HEK293 (cell line): ENCODE data around the gene ASIP.
A peak's percentile ranks its signal among the peaks of the same experiment; 100 is the strongest.

Source experiments
- BCL11B ChIP-seq: fragments of 450-650 bp; formaldehyde crosslinking; IDR thresholded peaks from 2 replicates; pipeline ENCODE4 v1.5.1; 2016; ENCODE audit warnings: low read depth, missing biosample characterization, missing genetic modification characterization
- EGR2 ChIP-seq: fragments of 450-650 bp; formaldehyde crosslinking; IDR thresholded peaks from 2 replicates; pipeline ENCODE4 v1.5.1; 2016; ENCODE audit warnings: low read depth, missing biosample characterization, missing genetic modification characterization
- FEZF1 ChIP-seq: fragments of 450-650 bp; formaldehyde crosslinking; IDR thresholded peaks from 2 replicates; pipeline ENCODE4 v1.5.1; 2016; ENCODE audit warnings: missing biosample characterization, missing genetic modification characterization
- GLI2 ChIP-seq: fragments of 450-650 bp; formaldehyde crosslinking; IDR thresholded peaks from 2 replicates; pipeline ENCODE4; 2017; ENCODE audit warnings: missing biosample characterization, missing genetic modification characterization, low read depth, borderline replicate concordance
- GLIS2 ChIP-seq: fragments of 450-650 bp; formaldehyde crosslinking; IDR thresholded peaks from 2 replicates; pipeline ENCODE4 v1.5.1; 2016; ENCODE audit warnings: missing biosample characterization, missing genetic modification characterization
- IKZF3 ChIP-seq: fragments of 450-650 bp; IDR thresholded peaks from 2 replicates; pipeline ENCODE4 v1.5.0; 2018; ENCODE audit warnings: missing biosample characterization, mild to moderate bottlenecking, missing genetic modification characterization, moderate library complexity
- KLF16 ChIP-seq: fragments of 450-650 bp; formaldehyde crosslinking; IDR thresholded peaks from 2 replicates; pipeline ENCODE4 v1.5.1; 2017; ENCODE audit warnings: missing biosample characterization, missing genetic modification characterization
- KLF8 ChIP-seq: fragments of 450-650 bp; formaldehyde crosslinking; IDR thresholded peaks from 2 replicates; pipeline ENCODE4 v1.5.1; 2016; ENCODE audit warnings: missing biosample characterization, missing genetic modification characterization
- OSR2 ChIP-seq: fragments of 450-650 bp; formaldehyde crosslinking; IDR thresholded peaks from 2 replicates; pipeline ENCODE4 v1.5.1; 2016; ENCODE audit warnings: missing biosample characterization, missing genetic modification characterization
- SALL2 ChIP-seq: fragments of 450-650 bp; formaldehyde crosslinking; IDR thresholded peaks from 2 replicates; pipeline ENCODE4 v1.5.0; 2017; ENCODE audit warnings: missing biosample characterization, mild to moderate bottlenecking, missing genetic modification characterization, borderline replicate concordance
- SP2 ChIP-seq: fragments of 450-650 bp; formaldehyde crosslinking; IDR thresholded peaks from 2 replicates; pipeline ENCODE4 v1.5.1; 2016; ENCODE audit warnings: missing biosample characterization, missing genetic modification characterization
- SP7 ChIP-seq: fragments of 450-650 bp; formaldehyde crosslinking; IDR thresholded peaks from 2 replicates; pipeline ENCODE4 v1.5.1; 2016; ENCODE audit warnings: missing biosample characterization, missing genetic modification characterization
- ZNF114 ChIP-seq: fragments of 450-650 bp; formaldehyde crosslinking; IDR thresholded peaks from 2 replicates; pipeline ENCODE4 v1.5.0; 2017; ENCODE audit warnings: missing biosample characterization, missing genetic modification characterization
- ZNF169 ChIP-seq: fragments of 450-650 bp; formaldehyde crosslinking; IDR thresholded peaks from 2 replicates; pipeline ENCODE4 v1.5.1; 2016; ENCODE audit warnings: missing biosample characterization, missing genetic modification characterization
- ZNF211 ChIP-seq: fragments of 450-650 bp; formaldehyde crosslinking; IDR thresholded peaks from 2 replicates; pipeline ENCODE4 v1.5.1; 2016; ENCODE audit warnings: low read depth, missing biosample characterization, missing genetic modification characterization
- ZNF23 ChIP-seq: fragments of 450-650 bp; formaldehyde crosslinking; IDR thresholded peaks from 2 replicates; pipeline ENCODE4 v1.5.1; 2016; ENCODE audit warnings: missing biosample characterization, missing genetic modification characterization, borderline replicate concordance
- ZNF239 ChIP-seq: fragments of 450-650 bp; formaldehyde crosslinking; IDR thresholded peaks from 2 replicates; pipeline ENCODE4 v1.5.1; 2016; ENCODE audit warnings: missing biosample characterization, missing genetic modification characterization
- ZNF248 ChIP-seq: fragments of 450-650 bp; formaldehyde crosslinking; IDR thresholded peaks from 2 replicates; pipeline ENCODE4 v1.5.1; 2017; ENCODE audit warnings: missing biosample characterization, missing genetic modification characterization
- ZNF404 ChIP-seq: fragments of 450-650 bp; formaldehyde crosslinking; IDR thresholded peaks from 2 replicates; pipeline ENCODE4 v1.5.1; 2017; ENCODE audit warnings: missing biosample characterization, missing genetic modification characterization
- ZNF426 ChIP-seq: fragments of 450-650 bp; formaldehyde crosslinking; IDR thresholded peaks from 2 replicates; pipeline ENCODE4 v1.5.1; 2017; ENCODE audit warnings: missing biosample characterization, missing genetic modification characterization, mild to moderate bottlenecking, inconsistent platforms, moderate library complexity
- ZNF473 ChIP-seq: fragments of 450-650 bp; formaldehyde crosslinking; IDR thresholded peaks from 2 replicates; pipeline ENCODE4 v1.5.1; 2017; ENCODE audit warnings: missing biosample characterization, missing genetic modification characterization
- ZNF510 ChIP-seq: fragments of 450-650 bp; formaldehyde crosslinking; IDR thresholded peaks from 2 replicates; pipeline ENCODE4 v1.5.1; 2018; ENCODE audit warnings: mild to moderate bottlenecking, missing genetic modification characterization, missing biosample characterization; ENCODE audit not compliant: insufficient replicate concordance
- ZNF548 ChIP-seq: fragments of 450-650 bp; formaldehyde crosslinking; IDR thresholded peaks from 2 replicates; pipeline ENCODE4 v1.5.1; 2016; ENCODE audit warnings: missing biosample characterization, missing genetic modification characterization
- ZNF76 ChIP-seq: fragments of 450-650 bp; formaldehyde crosslinking; IDR thresholded peaks from 2 replicates; pipeline ENCODE4; 2016; ENCODE audit warnings: low read depth, missing biosample characterization, missing genetic modification characterization, borderline replicate concordance
- ZNF768 ChIP-seq: fragments of 450-650 bp; formaldehyde crosslinking; IDR thresholded peaks from 2 replicates; pipeline ENCODE4 v1.5.1; 2018; ENCODE audit warnings: missing biosample characterization, mild to moderate bottlenecking, missing genetic modification characterization
- TF ChIP-seq, protein P1 (sequence below): fragments of 450-650 bp; formaldehyde crosslinking; IDR thresholded peaks from 2 replicates; pipeline ENCODE4 v1.5.1; 2016; ENCODE audit warnings: missing biosample characterization, missing genetic modification characterization
- TF ChIP-seq, protein P2 (sequence below): fragments of 450-650 bp; formaldehyde crosslinking; IDR thresholded peaks from 2 replicates; pipeline ENCODE4 v1.5.1; 2016; ENCODE audit warnings: missing biosample characterization, missing genetic modification characterization
- TF ChIP-seq, protein P3 (sequence below): fragments of 450-650 bp; IDR thresholded peaks from 2 replicates; pipeline ENCODE4 v1.5.1; 2018; ENCODE audit warnings: missing biosample characterization, mild to moderate bottlenecking, missing genetic modification characterization
- TF ChIP-seq, protein P4 (sequence below): fragments of 450-650 bp; formaldehyde crosslinking; optimal IDR thresholded peaks from 2 replicates; pipeline ENCODE3; 2016; ENCODE audit warnings: missing biosample characterization, mild to moderate bottlenecking, missing genetic modification characterization
- TF ChIP-seq, protein P5 (sequence below): fragments of 450-650 bp; formaldehyde crosslinking; conservative IDR thresholded peaks from 2 replicates; pipeline ENCODE4 v1.5.1; 2016; ENCODE audit warnings: low read depth, missing biosample characterization, missing genetic modification characterization

Gene ASIP

DNA sequence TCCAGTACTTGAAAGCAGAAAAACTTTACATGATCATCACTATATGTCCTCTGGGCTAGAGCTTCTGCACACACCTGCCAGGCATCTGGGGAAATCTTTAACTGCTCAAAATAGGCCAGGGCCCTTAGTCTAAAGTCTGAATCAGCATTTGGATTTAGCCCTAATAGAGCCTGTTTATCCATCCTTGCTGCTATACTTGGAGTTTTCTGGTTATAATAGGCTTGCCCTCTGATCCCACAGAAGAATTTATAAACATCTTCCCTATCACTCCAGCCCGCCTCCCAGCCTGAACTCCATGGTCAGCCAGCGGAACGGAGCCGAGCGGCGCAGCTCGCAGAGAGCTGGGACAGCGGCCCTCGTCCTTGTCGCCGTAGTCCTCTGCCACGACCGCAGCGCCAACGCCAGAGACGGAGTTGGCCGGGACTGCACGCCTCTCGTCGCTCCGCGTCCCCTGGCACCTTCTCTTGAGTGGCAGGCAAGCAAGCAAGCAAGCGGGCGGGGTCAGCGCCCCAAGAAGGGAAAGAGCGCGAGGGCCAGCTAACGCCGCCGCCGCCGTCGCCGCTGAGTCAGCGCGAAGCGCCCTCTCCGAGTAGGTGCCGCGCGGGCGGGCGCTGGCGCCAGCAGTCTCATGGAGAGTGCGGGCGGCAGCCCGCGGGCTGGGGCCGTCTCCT is 25.4 kb upstream of the ASIP start (continued):
- TF ChIP-seq, protein P1, sequence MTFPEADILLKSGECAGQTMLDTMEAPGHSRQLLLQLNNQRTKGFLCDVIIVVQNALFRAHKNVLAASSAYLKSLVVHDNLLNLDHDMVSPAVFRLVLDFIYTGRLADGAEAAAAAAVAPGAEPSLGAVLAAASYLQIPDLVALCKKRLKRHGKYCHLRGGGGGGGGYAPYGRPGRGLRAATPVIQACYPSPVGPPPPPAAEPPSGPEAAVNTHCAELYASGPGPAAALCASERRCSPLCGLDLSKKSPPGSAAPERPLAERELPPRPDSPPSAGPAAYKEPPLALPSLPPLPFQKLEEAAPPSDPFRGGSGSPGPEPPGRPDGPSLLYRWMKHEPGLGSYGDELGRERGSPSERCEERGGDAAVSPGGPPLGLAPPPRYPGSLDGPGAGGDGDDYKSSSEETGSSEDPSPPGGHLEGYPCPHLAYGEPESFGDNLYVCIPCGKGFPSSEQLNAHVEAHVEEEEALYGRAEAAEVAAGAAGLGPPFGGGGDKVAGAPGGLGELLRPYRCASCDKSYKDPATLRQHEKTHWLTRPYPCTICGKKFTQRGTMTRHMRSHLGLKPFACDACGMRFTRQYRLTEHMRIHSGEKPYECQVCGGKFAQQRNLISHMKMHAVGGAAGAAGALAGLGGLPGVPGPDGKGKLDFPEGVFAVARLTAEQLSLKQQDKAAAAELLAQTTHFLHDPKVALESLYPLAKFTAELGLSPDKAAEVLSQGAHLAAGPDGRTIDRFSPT: peak; percentile 77
- no peak for TF ChIP-seq ZNF404 (tag by site-specific recombination)
- TF ChIP-seq ZNF473: no peak
- no peak for TF ChIP-seq SP2
- TF ChIP-seq, protein P2, sequence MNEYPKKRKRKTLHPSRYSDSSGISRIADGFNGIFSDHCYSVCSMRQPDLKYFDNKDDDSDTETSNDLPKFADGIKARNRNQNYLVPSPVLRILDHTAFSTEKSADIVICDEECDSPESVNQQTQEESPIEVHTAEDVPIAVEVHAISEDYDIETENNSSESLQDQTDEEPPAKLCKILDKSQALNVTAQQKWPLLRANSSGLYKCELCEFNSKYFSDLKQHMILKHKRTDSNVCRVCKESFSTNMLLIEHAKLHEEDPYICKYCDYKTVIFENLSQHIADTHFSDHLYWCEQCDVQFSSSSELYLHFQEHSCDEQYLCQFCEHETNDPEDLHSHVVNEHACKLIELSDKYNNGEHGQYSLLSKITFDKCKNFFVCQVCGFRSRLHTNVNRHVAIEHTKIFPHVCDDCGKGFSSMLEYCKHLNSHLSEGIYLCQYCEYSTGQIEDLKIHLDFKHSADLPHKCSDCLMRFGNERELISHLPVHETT (tag by site-specific recombination): no peak
- TF ChIP-seq FEZF1 (tag by site-specific recombination): no peak
- TF ChIP-seq, protein P3, sequence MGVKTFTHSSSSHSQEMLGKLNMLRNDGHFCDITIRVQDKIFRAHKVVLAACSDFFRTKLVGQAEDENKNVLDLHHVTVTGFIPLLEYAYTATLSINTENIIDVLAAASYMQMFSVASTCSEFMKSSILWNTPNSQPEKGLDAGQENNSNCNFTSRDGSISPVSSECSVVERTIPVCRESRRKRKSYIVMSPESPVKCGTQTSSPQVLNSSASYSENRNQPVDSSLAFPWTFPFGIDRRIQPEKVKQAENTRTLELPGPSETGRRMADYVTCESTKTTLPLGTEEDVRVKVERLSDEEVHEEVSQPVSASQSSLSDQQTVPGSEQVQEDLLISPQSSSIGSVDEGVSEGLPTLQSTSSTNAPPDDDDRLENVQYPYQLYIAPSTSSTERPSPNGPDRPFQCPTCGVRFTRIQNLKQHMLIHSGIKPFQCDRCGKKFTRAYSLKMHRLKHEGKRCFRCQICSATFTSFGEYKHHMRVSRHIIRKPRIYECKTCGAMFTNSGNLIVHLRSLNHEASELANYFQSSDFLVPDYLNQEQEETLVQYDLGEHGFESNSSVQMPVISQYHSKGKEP (tag by site-specific recombination): no peak
- TF ChIP-seq ZNF768 (tag by site-specific recombination): no peak
- no peak for TF ChIP-seq ZNF510
- TF ChIP-seq KLF16 (tag by site-specific recombination): no peak
- no peak for TF ChIP-seq ZNF114 (tag by site-specific recombination)
- TF ChIP-seq OSR2 (tag by site-specific recombination): no peak
- no peak for TF ChIP-seq ZNF169 (tag by site-specific recombination)
- TF ChIP-seq ZNF548 (tag by site-specific recombination): no peak
- TF ChIP-seq SALL2 (tag by site-specific recombination): no peak
- TF ChIP-seq, protein P4, sequence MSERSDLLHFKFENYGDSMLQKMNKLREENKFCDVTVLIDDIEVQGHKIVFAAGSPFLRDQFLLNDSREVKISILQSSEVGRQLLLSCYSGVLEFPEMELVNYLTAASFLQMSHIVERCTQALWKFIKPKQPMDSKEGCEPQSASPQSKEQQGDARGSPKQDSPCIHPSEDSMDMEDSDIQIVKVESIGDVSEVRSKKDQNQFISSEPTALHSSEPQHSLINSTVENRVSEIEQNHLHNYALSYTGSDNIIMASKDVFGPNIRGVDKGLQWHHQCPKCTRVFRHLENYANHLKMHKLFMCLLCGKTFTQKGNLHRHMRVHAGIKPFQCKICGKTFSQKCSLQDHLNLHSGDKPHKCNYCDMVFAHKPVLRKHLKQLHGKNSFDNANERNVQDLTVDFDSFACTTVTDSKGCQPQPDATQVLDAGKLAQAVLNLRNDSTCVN (tag by site-specific recombination): peak; percentile 31
- no peak for TF ChIP-seq ZNF248 (tag by site-specific recombination)
- no peak for TF ChIP-seq IKZF3
- TF ChIP-seq ZNF23: no peak
- TF ChIP-seq BCL11B (tag by site-specific recombination): no peak
- TF ChIP-seq KLF8 (tag by site-specific recombination): no peak
- no peak for TF ChIP-seq ZNF239 (tag by site-specific recombination)
- TF ChIP-seq, protein P5, sequence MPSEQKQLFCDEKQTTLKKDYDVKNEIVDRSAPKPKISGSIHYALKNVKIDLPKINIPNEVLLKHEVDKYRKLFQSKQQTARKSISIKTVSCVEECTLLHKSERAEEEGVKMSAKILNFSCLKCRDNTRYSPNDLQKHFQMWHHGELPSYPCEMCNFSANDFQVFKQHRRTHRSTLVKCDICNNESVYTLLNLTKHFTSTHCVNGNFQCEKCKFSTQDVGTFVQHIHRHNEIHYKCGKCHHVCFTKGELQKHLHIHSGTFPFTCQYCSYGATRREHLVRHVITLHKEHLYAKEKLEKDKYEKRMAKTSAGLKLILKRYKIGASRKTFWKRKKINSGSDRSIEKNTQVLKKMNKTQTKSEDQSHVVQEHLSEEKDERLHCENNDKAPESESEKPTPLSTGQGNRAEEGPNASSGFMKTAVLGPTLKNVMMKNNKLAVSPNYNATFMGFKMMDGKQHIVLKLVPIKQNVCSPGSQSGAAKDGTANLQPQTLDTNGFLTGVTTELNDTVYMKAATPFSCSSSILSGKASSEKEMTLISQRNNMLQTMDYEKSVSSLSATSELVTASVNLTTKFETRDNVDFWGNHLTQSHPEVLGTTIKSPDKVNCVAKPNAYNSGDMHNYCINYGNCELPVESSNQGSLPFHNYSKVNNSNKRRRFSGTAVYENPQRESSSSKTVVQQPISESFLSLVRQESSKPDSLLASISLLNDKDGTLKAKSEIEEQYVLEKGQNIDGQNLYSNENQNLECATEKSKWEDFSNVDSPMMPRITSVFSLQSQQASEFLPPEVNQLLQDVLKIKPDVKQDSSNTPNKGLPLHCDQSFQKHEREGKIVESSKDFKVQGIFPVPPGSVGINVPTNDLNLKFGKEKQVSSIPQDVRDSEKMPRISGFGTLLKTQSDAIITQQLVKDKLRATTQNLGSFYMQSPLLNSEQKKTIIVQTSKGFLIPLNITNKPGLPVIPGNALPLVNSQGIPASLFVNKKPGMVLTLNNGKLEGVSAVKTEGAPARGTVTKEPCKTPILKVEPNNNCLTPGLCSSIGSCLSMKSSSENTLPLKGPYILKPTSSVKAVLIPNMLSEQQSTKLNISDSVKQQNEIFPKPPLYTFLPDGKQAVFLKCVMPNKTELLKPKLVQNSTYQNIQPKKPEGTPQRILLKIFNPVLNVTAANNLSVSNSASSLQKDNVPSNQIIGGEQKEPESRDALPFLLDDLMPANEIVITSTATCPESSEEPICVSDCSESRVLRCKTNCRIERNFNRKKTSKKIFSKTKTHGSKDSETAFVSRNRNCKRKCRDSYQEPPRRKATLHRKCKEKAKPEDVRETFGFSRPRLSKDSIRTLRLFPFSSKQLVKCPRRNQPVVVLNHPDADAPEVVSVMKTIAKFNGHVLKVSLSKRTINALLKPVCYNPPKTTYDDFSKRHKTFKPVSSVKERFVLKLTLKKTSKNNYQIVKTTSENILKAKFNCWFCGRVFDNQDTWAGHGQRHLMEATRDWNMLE (tag by site-specific recombination): no peak
- TF ChIP-seq ZNF76: no peak
- TF ChIP-seq ZNF211 (tag by site-specific recombination): no peak
- TF ChIP-seq EGR2 (tag by site-specific recombination): 0 out of 2 replicates have a peak, but pooled peaks have one; percentile 16
- TF ChIP-seq GLI2: no peak
- TF ChIP-seq ZNF426 (tag by site-specific recombination): no peak
- TF ChIP-seq GLIS2 (tag by site-specific recombination): no peak
- TF ChIP-seq SP7 (tag by site-specific recombination): no peak
